Sigmoid colon (tissue), 3 donors: ENCODE measurements around the gene CNGB1.

Source experiments
- POLR2A ChIP-seq, 2 donors: fragments of 450-650 bp; IDR thresholded peaks; one replicate each; pipeline ENCODE4 v1.6.1; 2016; ENCODE audit warnings: antibody characterized with exemption in 2 of 2, mild to moderate bottlenecking in 2 of 2, moderate library complexity in 2 of 2
- TF ChIP-seq, protein P1 (sequence below), 4 experiments: fragments of 450-650 bp in 3 of 4; fragments of 200-600 bp in 1 of 4; IDR thresholded peaks; one replicate each; pipeline ENCODE4 v1.5.1; 2016 to 2019; ENCODE audit warnings: antibody characterized with exemption in 4 of 4, mild to moderate bottlenecking in 3 of 4, moderate library complexity in 2 of 4

DNA sequence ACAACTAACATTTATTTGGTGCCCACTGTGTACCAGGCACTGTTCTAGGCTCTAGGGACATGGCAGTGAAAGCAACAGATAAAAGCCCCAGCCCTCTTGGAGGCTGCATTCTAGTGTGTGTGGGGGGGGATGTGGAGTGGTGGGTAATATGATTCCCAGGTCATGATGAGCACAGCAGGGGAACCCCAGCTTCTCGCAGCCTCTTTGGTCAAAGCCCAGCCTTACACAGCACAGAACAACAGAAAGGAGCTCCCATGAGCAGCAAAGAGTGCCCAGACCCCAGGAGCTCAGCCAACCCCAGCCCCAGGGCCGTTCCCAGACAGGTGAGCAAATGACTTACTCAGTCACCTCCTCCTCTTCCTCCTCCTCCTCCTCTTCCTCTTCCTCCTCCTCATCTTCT is 21.9 kb downstream of the CNGB1 start:
- TF ChIP-seq, protein P1, sequence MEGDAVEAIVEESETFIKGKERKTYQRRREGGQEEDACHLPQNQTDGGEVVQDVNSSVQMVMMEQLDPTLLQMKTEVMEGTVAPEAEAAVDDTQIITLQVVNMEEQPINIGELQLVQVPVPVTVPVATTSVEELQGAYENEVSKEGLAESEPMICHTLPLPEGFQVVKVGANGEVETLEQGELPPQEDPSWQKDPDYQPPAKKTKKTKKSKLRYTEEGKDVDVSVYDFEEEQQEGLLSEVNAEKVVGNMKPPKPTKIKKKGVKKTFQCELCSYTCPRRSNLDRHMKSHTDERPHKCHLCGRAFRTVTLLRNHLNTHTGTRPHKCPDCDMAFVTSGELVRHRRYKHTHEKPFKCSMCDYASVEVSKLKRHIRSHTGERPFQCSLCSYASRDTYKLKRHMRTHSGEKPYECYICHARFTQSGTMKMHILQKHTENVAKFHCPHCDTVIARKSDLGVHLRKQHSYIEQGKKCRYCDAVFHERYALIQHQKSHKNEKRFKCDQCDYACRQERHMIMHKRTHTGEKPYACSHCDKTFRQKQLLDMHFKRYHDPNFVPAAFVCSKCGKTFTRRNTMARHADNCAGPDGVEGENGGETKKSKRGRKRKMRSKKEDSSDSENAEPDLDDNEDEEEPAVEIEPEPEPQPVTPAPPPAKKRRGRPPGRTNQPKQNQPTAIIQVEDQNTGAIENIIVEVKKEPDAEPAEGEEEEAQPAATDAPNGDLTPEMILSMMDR (IDR thresholded peaks at IDR 0.05), result no peak
- no peak for TF ChIP-seq POLR2A (IDR thresholded peaks at IDR 0.05)
